ENCODE data around the gene PCDH15. TPM values are rescaled to one million over a fixed set of nuclear protein-coding genes. Genes with fewer than 3 reads are reported as not detected.

The PCDH15 gene
- total and polyA plus RNA-seq, 2 experiments from 2014 or later: 1.1 to 1.7 TPM

DNA sequence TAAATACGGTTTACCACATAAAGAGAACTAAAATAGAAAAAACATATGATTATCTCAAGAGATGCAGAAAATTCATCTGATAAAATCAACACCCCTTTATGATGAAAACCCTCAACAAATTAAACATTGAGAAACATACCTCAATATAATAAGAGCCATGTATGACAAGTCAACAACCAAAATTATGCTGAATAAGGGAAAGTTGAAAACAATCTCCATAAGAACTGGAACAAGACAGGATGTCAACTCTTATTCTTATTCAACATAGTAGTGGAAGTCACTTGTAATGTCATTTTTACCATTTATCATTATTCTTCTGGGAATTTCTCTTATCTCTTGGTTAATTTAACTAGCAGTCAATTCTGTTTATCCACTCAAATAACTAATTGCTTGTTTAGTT is 79.0 kb downstream of the PCDH15 start:
- no peaks in the 10 kb centered on the region for H3K9me2 ChIP-seq (replicated peaks; ENCODE audit: insufficient read depth)
- no peak overlapping the region for H3K27ac ChIP-seq
- H3K36me3 ChIP-seq (replicated peaks; ENCODE audit: insufficient read depth, low read depth): no peaks in the 10 kb centered on the region
- no peak for TF ChIP-seq EZH2 (IDR thresholded peaks at IDR 0.05; ENCODE audit: borderline replicate concordance)
- TF ChIP-seq, protein P1, sequence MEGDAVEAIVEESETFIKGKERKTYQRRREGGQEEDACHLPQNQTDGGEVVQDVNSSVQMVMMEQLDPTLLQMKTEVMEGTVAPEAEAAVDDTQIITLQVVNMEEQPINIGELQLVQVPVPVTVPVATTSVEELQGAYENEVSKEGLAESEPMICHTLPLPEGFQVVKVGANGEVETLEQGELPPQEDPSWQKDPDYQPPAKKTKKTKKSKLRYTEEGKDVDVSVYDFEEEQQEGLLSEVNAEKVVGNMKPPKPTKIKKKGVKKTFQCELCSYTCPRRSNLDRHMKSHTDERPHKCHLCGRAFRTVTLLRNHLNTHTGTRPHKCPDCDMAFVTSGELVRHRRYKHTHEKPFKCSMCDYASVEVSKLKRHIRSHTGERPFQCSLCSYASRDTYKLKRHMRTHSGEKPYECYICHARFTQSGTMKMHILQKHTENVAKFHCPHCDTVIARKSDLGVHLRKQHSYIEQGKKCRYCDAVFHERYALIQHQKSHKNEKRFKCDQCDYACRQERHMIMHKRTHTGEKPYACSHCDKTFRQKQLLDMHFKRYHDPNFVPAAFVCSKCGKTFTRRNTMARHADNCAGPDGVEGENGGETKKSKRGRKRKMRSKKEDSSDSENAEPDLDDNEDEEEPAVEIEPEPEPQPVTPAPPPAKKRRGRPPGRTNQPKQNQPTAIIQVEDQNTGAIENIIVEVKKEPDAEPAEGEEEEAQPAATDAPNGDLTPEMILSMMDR (IDR thresholded peaks at IDR 0.05; ENCODE audit: poor library complexity): no peak
- WGBS (ENCODE audit: low lambda C conversion rate, missing lambda C conversion rate): 97% methylated on average over 1 of the region's 1 CpG
- H3K9me3 ChIP-seq (ENCODE audit: low read depth): no peaks in the 10 kb centered on the region
- H2AFZ ChIP-seq: no peak overlapping the region
- H4K20me1 ChIP-seq (ENCODE audit: insufficient read depth, poor library complexity, severe bottlenecking): no peaks in the 10 kb centered on the region
- H3K4me1 ChIP-seq (ENCODE audit: insufficient read depth): no peaks in the 10 kb centered on the region
- DNase-seq (ENCODE audit: low spot score): no peak
- no peak overlapping the region for H3K4me2 ChIP-seq
- H3K4me3 ChIP-seq: no peak overlapping the region
- no peaks in the 10 kb centered on the region for H3K27me3 ChIP-seq
- H3K79me2 ChIP-seq: no peaks in the 10 kb centered on the region

DNA sequence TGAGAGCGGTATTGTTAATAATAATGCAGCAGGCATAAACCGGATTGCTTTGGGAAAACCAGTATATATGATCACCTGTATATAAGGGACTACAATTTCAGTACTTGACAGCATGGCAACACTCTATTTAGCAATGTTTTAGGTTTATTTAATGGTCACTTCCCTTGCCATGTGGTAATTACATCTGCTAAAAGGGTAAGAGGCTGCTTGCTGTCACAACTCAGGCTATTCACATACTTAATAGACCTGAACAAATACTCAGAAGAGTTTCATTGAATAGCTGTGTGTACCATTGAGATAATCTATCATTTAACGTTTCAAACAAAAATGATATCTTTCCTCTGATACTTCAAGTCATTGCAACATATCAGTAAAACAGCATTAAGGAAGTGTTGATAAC is 90.1 kb downstream of the PCDH15 start:
- no peak for DNase-seq (ENCODE audit: low spot score)
- Histone ChIP-seq H3K9me2 (replicated peaks; ENCODE audit: insufficient read depth) (no peaks in the 10 kb centered on the region), H3K36me3 (replicated peaks; ENCODE audit: insufficient read depth, low read depth) (no peaks in the 10 kb centered on the region), H4K20me1 (ENCODE audit: insufficient read depth, poor library complexity, severe bottlenecking) (no peaks in the 10 kb centered on the region), H3K27ac (no peak overlapping the region), H3K4me3 (no peak overlapping the region), H3K9me3 (ENCODE audit: low read depth) (no peaks in the 10 kb centered on the region), H3K27me3 (no peaks in the 10 kb centered on the region), H3K79me2 (no peaks in the 10 kb centered on the region), H3K4me2 (no peak overlapping the region), H2AFZ (no peak overlapping the region), H3K4me1 (ENCODE audit: insufficient read depth) (no peaks in the 10 kb centered on the region)
- TF ChIP-seq EZH2phosphoT487 (IDR thresholded peaks at IDR 0.05; ENCODE audit: low read depth, severe bottlenecking, unreplicated experiment): no peak
- WGBS (ENCODE audit: low lambda C conversion rate, missing lambda C conversion rate): 80% methylated on average over 3 of the region's 3 CpGs

DNA sequence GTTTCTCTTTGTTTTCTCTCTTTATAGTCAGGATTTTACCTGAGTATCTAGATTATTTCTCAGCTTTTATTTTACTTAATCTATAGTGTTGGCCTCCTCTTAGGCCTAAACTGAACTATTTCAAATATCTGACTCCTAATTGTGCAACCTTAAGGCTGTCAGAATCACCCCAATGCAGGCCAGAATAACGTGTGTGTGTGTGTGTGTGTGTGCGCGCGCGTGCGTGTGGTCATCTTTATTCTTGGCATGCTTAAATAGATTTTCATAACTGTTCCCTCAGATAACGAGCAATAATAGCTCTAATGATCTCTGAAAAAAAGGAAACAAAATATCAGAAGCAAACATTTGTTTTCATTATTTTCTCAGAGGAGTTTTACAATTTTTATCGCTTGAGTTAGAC is 92.4 kb downstream of the PCDH15 start:
- Histone ChIP-seq H3K27me3 (no peaks in the 10 kb centered on the region), H3K4me2 (no peak overlapping the region), H3K9me3 (ENCODE audit: low read depth) (no peaks in the 10 kb centered on the region), H2AFZ (no peak overlapping the region), H3K9me2 (replicated peaks; ENCODE audit: insufficient read depth) (no peaks in the 10 kb centered on the region), H3K27ac (no peak overlapping the region), H3K4me1 (ENCODE audit: insufficient read depth) (no peaks in the 10 kb centered on the region), H4K20me1 (ENCODE audit: insufficient read depth, poor library complexity, severe bottlenecking) (no peaks in the 10 kb centered on the region), H3K79me2 (no peaks in the 10 kb centered on the region), H3K4me3 (no peak overlapping the region), H3K36me3 (replicated peaks; ENCODE audit: insufficient read depth, low read depth) (no peaks in the 10 kb centered on the region)
- DNase-seq (ENCODE audit: low spot score): no peak
- TF ChIP-seq EZH2phosphoT487 (IDR thresholded peaks at IDR 0.05; ENCODE audit: low read depth, severe bottlenecking, unreplicated experiment): no peak
- 80% methylated on average over 8 of the region's 8 CpGs for WGBS (ENCODE audit: low lambda C conversion rate, missing lambda C conversion rate)

DNA sequence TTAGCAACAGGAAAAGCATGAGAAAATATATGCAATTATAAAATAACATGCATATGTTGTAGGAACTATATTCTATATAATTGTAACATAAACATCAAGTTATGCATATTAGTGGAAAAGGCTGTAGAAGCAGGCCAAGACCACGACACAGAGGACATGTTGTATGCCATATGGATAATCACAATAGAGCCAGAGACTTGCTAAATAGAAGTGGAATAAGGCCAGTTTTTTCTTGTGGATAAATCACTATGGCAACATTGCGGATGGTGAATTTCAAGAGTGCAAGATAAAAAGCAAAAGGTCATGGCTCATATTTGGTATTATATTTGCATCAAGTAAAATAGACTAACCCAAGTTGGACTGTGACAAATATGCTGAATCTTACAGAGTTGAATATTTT is 93.0 kb downstream of the PCDH15 start:
- DNase-seq (ENCODE audit: low spot score): no peak
- Histone ChIP-seq H4K20me1 (ENCODE audit: insufficient read depth, poor library complexity, severe bottlenecking) (no peaks in the 10 kb centered on the region), H3K36me3 (replicated peaks; ENCODE audit: insufficient read depth, low read depth) (no peaks in the 10 kb centered on the region), H3K9me2 (replicated peaks; ENCODE audit: insufficient read depth) (no peaks in the 10 kb centered on the region), H3K4me1 (ENCODE audit: insufficient read depth) (no peaks in the 10 kb centered on the region), H3K4me2 (no peak overlapping the region), H3K27me3 (no peaks in the 10 kb centered on the region), H3K27ac (no peak overlapping the region), H2AFZ (no peak overlapping the region), H3K9me3 (ENCODE audit: low read depth) (no peaks in the 10 kb centered on the region), H3K4me3 (no peak overlapping the region), H3K79me2 (no peaks in the 10 kb centered on the region)
- TF ChIP-seq, protein P1 (IDR thresholded peaks at IDR 0.05; ENCODE audit: poor library complexity): no peak
- no peak for TF ChIP-seq EZH2 (IDR thresholded peaks at IDR 0.05; ENCODE audit: borderline replicate concordance)
- TF ChIP-seq EZH2phosphoT487 (IDR thresholded peaks at IDR 0.05; ENCODE audit: low read depth, severe bottlenecking, unreplicated experiment): no peak
- 81% methylated on average over 2 of the region's 2 CpGs for WGBS (ENCODE audit: low lambda C conversion rate, missing lambda C conversion rate)
